ENCODE measurements around the gene ACADM.

DNA sequence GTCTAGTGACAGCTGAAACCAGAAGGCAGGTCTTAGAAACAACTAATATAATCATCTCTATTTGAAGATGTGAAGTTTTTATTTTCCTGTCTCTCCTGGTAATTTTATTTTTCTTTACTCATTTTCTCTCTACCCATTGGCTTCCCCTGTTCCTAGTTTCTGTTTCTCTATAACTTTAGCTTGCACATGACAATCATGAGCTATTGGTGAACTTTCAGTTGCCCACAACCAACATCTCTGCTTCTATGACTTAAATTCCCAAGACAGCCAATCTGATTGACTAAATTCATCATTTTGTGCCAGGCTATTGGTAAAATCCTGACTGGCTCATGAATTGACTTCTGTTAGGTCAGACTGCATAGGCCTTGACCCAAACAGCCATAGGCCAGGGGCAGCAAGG lies 13.7 kb upstream of the ACADM start:
- TF ChIP-seq, protein P1, sequence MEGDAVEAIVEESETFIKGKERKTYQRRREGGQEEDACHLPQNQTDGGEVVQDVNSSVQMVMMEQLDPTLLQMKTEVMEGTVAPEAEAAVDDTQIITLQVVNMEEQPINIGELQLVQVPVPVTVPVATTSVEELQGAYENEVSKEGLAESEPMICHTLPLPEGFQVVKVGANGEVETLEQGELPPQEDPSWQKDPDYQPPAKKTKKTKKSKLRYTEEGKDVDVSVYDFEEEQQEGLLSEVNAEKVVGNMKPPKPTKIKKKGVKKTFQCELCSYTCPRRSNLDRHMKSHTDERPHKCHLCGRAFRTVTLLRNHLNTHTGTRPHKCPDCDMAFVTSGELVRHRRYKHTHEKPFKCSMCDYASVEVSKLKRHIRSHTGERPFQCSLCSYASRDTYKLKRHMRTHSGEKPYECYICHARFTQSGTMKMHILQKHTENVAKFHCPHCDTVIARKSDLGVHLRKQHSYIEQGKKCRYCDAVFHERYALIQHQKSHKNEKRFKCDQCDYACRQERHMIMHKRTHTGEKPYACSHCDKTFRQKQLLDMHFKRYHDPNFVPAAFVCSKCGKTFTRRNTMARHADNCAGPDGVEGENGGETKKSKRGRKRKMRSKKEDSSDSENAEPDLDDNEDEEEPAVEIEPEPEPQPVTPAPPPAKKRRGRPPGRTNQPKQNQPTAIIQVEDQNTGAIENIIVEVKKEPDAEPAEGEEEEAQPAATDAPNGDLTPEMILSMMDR (IDR thresholded peaks at IDR 0.05 in 2 of 3, conservative IDR thresholded peaks at IDR 0.05 in 1 of 3; ENCODE audit: borderline replicate concordance in 1 of 3, insufficient read depth in 1 of 3, low read depth in 2 of 3, low read length in 2 of 3): no peak
- TF ChIP-seq FOSL1 (IDR thresholded peaks at IDR 0.05; ENCODE audit: low read depth) (no peak), JUND (IDR thresholded peaks at IDR 0.05) (no peak), CEBPB (IDR thresholded peaks at IDR 0.05; ENCODE audit: low read depth) (no peak), ZBTB33 (IDR thresholded peaks at IDR 0.05; ENCODE audit: extremely low read depth, insufficient replicate concordance, low read length) (no peak), EZH2 (IDR thresholded peaks at IDR 0.05) (no peak), POLR2A (IDR thresholded peaks at IDR 0.05; ENCODE audit: borderline replicate concordance, extremely low read depth, insufficient read depth, insufficient read length) (no peak), ZFX (IDR thresholded peaks at IDR 0.05) (no peak), SIN3A (IDR thresholded peaks at IDR 0.05; ENCODE audit: low read depth) (no peak)
- TF ChIP-seq, protein P2, sequence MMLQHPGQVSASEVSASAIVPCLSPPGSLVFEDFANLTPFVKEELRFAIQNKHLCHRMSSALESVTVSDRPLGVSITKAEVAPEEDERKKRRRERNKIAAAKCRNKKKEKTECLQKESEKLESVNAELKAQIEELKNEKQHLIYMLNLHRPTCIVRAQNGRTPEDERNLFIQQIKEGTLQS (IDR thresholded peaks at IDR 0.05): no peak

All from HCT116 (cell line).